ENCODE measurements around the gene WNK4. TPM values are rescaled to one million over a fixed set of nuclear protein-coding genes. Genes with fewer than 3 reads are reported as not detected.

WNK4 gene
- total RNA-seq, 1 donor from 2014 or later = 2.4 TPM

DNA sequence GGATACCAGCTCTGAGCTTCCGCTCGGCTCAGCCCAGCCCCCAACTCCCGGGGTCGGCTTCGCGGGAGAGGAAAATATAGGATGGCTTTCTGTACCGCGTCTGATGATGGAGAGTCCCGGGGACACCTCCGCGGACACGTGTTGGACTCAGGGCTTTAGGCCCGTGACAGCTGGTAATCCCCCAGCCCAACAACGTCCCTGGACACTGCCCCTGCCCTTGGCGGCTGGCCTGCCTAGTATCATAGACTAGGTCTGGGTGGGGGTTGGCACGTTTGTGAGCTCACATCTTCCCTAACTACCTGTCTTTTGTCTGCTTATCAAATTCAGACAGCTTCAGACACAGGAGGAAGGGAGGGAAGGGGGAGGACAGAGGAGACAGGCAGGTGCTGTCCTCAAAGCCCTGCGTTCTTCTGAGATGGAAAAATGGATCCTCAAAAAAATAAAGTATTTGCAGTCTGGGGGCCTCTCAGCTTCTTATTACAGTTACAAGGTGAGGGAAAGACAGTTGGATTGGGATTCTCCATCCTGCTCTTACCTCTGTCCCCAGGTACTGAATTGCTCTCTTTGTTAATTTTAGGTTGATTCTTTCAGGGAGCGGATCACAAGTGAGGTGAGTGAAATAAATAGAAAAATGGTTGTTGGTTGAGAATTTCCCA, 53.5 kb downstream of the WNK4 start:
- DNase-seq (ENCODE audit: low read depth in 2 of 2) = no peak

DNA sequence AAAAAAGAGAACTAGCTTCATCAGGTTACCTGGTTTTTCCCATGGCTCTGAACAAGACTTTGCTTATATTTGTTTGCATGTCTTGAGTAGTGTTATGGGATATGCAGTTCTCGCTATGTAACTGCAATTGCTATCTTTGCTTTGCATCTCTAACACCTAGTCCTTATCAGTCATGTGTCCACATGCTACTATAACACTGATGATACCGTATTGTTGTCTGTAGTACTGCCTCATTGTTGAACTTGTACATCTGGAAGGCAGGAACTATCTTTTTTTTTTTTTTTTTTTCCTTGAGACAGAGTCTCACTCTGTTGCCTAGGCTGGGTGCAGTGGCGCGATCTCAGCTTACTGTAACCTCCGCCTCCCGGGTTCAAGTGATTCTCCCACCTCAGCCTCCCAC, 55.3 kb downstream of the WNK4 start:
- DNase-seq (ENCODE audit: low read depth in 2 of 2) = no peak

DNA sequence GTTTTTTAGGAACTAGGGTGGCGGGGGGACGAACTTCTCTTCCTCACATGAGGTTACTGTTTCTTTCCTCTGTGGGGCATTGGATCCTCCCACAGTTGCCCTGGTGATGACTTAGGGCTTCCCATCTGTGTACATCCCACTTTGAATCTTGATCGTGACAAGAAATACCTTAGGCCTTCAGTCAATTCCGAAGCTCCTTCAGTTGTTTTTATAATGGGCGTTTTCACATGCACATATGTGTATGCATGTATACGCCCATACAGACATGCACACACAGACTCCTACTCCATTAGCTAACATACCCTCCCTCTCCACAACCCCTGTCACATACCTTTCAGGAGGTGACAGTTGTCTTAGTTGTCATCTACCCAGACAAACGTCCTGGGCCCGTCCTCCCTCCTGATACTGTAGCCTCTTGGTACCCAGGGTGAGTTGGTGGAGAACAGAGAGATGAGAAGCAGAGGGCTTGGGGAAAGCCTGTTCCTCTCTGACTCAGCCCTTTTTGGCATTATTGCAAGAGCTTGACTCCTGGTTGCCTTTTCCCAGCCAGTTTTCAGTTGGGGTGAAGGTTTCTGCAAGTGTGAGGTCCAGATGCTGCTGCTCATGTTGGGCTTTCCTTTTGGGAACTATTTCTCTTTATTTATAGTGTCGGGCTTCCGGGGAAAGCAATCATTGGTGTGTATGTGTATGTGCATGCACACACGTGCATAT, 61.7 kb downstream of the WNK4 start:
- DNase-seq (ENCODE audit: low read depth in 2 of 2) = no peak

DNA sequence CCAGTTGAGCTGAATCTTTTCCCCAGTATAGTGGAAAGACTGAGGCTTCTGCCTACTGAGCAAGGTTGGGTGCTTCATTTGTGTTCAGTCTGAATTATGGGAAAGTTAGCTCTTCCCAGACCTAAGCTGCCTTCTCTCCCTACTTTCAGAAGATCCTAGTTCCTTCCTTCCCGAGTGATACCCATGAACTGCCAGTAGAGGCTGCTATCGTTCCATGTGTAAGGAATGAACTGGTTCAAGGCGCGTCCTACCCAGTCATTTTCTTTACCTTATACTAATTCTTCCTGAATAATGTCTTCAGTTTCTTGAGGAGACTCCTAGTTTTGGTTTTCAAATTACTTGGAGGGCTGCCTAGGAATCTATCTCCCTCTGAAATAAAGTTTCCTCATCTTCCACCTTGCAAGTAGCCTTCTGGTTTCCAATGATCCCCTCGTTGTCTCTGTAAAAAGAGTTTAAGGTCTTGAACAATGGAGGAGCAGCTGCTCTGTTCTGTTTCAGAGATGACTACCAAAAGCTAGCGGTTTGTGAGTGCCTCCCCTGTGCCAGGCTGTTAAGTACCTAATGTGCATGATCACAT, 63.0 kb downstream of the WNK4 start:
- peak; percentile 55 to 78 for DNase-seq (ENCODE audit: low read depth in 2 of 2)

DNA sequence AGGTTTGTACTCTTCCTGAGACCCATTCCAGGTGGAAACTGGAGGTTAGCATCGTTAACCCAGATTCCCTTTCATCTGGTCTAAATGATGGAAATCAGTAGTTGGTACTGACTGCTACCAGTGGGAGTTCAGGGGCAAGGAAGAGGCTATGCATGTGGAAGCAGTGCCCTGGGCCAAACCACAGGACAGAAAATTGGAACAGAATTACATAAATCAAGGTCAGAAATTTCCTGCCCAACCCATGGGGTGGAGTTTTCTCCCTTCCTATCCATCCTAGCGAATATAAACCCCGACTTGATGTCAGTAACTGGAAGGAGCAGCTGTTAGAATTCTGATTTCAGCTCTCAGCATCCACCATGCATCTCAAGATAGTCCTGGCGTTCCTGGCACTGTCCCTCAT, 63.9 kb downstream of the WNK4 start, which contains the start of gene AOC2:
AOC2 (plus strand) TSS at position 310 of the 400 bp plus-strand sequence; CDS start at position 357, 47 bp downstream.
- no peak for DNase-seq (ENCODE audit: low read depth in 2 of 2)

DNA sequence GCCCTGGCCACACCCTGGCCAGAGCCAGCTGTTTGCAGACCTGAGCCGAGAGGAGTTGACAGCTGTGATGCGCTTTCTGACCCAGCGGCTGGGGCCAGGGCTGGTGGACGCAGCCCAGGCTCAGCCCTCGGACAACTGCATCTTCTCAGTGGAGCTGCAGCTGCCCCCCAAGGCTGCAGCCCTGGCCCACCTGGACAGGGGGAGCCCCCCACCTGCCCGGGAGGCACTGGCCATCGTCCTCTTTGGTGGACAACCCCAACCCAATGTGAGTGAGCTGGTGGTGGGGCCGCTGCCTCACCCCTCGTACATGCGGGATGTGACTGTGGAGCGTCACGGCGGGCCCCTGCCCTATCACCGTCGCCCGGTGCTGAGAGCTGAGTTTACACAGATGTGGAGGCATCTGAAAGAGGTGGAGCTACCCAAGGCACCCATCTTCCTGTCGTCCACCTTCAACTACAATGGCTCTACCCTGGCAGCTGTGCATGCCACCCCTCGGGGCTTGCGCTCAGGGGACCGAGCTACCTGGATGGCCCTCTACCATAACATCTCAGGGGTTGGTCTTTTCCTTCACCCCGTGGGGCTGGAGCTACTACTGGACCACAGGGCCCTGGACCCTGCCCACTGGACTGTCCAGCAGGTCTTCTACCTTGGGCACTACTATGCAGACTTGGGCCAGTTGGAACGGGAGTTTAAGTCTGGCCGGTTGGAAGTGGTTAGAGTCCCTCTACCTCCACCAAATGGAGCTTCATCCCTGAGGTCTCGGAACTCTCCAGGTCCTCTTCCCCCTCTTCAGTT, 64.5 kb downstream of the WNK4 start:
- DNase-seq (ENCODE audit: low read depth in 2 of 2) = no peak

DNA sequence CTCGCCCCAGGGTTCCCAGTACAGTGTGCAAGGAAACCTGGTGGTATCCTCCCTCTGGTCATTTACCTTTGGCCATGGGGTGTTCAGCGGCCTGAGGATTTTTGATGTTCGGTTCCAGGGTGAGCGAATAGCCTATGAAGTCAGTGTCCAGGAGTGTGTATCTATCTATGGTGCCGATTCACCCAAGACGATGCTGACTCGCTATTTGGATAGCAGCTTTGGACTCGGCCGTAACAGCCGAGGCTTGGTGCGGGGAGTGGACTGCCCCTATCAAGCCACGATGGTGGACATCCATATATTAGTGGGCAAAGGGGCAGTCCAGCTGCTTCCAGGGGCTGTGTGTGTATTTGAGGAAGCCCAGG, 65.1 kb downstream of the WNK4 start:
- DNase-seq (ENCODE audit: low read depth in 2 of 2) = no peak

DNA sequence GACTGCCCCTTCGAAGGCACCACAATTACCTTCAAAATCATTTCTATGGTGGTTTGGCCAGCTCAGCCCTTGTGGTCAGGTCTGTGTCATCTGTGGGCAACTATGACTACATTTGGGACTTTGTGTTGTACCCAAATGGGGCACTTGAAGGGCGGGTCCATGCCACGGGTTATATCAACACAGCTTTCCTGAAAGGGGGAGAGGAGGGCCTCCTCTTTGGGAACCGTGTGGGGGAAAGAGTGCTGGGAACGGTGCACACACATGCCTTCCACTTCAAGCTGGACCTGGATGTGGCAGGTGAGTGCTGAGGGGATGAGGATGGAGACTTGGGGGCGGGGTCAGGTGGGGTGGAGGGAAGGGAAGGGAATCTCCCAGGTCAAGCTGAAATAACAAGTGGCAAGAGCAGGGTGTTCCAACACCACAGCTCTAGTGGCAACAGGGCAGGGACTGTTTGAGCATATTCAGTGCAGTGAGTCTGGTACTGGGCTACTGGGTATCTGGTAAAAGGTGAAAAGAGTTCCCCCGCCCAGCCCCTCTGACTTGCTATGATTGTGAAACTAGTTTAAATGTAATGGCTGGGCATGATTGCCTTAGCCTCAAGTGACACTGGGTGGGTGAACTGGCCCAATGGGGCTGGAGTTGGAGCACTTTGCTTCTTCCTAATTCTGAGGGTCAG, 65.6 kb downstream of the WNK4 start:
- no peak for DNase-seq (ENCODE audit: low read depth in 2 of 2)

Other genes starting within 250 kb of the WNK4 start
- 19.3 and 42.9 TPM in 2 replicates for gene NAGLU, start 244.4 kb upstream of the WNK4 start, total RNA-seq
- 0.38 and 0.39 TPM in 2 replicates for gene HSD17B1, start 227.7 kb upstream of the WNK4 start, total RNA-seq
- gene COASY, start 218.5 kb upstream of the WNK4 start, total RNA-seq = 9.1 and 12.8 TPM in 2 replicates
- 25.4 and 34.6 TPM in 2 replicates for gene MLX, start 213.5 kb upstream of the WNK4 start, total RNA-seq
- gene PSMC3IP, start 202.9 kb upstream of the WNK4 start, total RNA-seq = 2.3 and 2.8 TPM in 2 replicates
- 60.7 and 79.3 TPM in 2 replicates for gene RETREG3, start 171.2 kb upstream of the WNK4 start, total RNA-seq
- gene TUBG1, start 170.9 kb upstream of the WNK4 start, total RNA-seq = 21.7 and 23.9 TPM in 2 replicates
- gene TUBG2, start 121.3 kb upstream of the WNK4 start, total RNA-seq = 2.7 and 5.3 TPM in 2 replicates
- gene PLEKHH3, start 103.6 kb upstream of the WNK4 start, total RNA-seq = 12.5 and 16.6 TPM in 2 replicates
- gene CCR10, start 98.8 kb upstream of the WNK4 start, total RNA-seq = 3.4 and 3.7 TPM in 2 replicates
- gene CNTNAP1, start 98.1 kb upstream of the WNK4 start, total RNA-seq = 11.5 and 13.6 TPM in 2 replicates
- gene EZH1, start 35.6 kb upstream of the WNK4 start, total RNA-seq = 9.8 and 11.3 TPM in 2 replicates
- gene RAMP2, start 19.4 kb upstream of the WNK4 start, total RNA-seq = 6.0 and 25.9 TPM in 2 replicates
- 39.2 and 48.3 TPM in 2 replicates for gene VPS25, start 7.2 kb upstream of the WNK4 start, total RNA-seq
- 60.1 and 67.0 TPM in 2 replicates for gene COA3, start 18.1 kb downstream of the WNK4 start, total RNA-seq
- gene CNTD1, start 18.3 kb downstream of the WNK4 start, total RNA-seq = not detected in 2 replicates
- 121 and 128 TPM in 2 replicates for gene BECN1, start 43.7 kb downstream of the WNK4 start, total RNA-seq
- 58.9 and 60.8 TPM in 2 replicates for gene PSME3, start 52.8 kb downstream of the WNK4 start, total RNA-seq
- 0.25 and 0.26 TPM in 2 replicates for gene AOC2, start 64.0 kb downstream of the WNK4 start, total RNA-seq
- gene AOC3, start 70.6 kb downstream of the WNK4 start, total RNA-seq = 0.26 and 0.89 TPM in 2 replicates
- not detected in 2 replicates for gene G6PC1, start 120.2 kb downstream of the WNK4 start, total RNA-seq
- gene AARSD1, start 183.8 kb downstream of the WNK4 start, total RNA-seq = 13.1 and 14.7 TPM in 2 replicates
- 0.13 TPM in 2 replicates for gene PTGES3L, start 199.5 kb downstream of the WNK4 start, total RNA-seq
- gene RUNDC1, start 200.0 kb downstream of the WNK4 start, total RNA-seq = 6.2 and 10.1 TPM in 2 replicates
- gene RPL27, start 217.8 kb downstream of the WNK4 start, total RNA-seq = 840 and 910 TPM in 2 replicates
- gene IFI35, start 226.2 kb downstream of the WNK4 start, total RNA-seq = 6.2 and 12.0 TPM in 2 replicates
- 148 and 225 TPM in 2 replicates for gene VAT1, start 241.8 kb downstream of the WNK4 start, total RNA-seq
- gene RND2, start 244.6 kb downstream of the WNK4 start, total RNA-seq = 0.13 and 0.25 TPM in 2 replicates